ENCODE data around the gene DNAJC15. TPM values are rescaled to one million over a fixed set of nuclear protein-coding genes. Genes with fewer than 3 reads are reported as not detected.

DNAJC15 gene
- total and polyA plus RNA-seq, 2 donors, result 16.9 to 19.6 TPM

GRCh38 chr13:42992764-42993122 is 30.6 kb upstream of the DNAJC15 start:
- Histone ChIP-seq H3K27ac (ENCODE audit: low read depth) (no peak overlapping the region), H3K4me3 (ENCODE audit: low read depth, low read length) (peak overlapping the region; percentile 65), H3K36me3 (ENCODE audit: insufficient read depth) (no peaks in the 10 kb centered on the region), H3K4me1 (ENCODE audit: insufficient read depth) (peaks cover 3% of the 10 kb centered on the region)
- WGBS, result 71% methylated on average over 4 of the region's 4 CpGs
- DNase-seq (ENCODE audit: extremely low spot score), result no peak

- Histone ChIP-seq H3K4me3 (ENCODE audit: low read depth, low read length) (no peak overlapping the region), H3K27ac (ENCODE audit: low read depth) (no peak overlapping the region), H3K4me1 (ENCODE audit: insufficient read depth) (peaks cover 3% of the 10 kb centered on the region), H3K36me3 (ENCODE audit: insufficient read depth) (no peaks in the 10 kb centered on the region)
- DNase-seq (ENCODE audit: extremely low spot score), result no peak
- 96% methylated on average over 1 of the region's 1 CpG for WGBS
These were observed 28.5 kb upstream of the DNAJC15 start for GRCh38 chr13:42994878-42995277.

DNA sequence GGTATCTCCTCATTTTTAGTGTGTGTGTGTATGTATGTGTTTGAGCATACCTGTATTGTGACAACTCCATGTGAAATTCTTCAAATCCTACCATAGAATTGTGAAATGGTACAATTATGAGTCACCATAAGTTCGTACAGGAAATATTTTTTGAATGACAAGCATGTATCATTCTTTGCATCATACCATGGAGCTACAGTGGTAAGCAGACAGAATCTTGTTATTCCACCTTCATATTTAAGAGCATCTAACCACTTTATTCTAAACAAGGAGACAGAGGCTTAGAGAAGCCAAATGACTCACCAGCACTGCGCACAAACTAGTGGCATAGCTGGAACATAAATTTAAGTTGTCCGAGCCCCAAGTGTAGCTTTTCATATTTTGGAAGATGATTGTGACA is 26.8 kb upstream of the DNAJC15 start:
- 80% methylated on average over 3 of the region's 3 CpGs for WGBS
- H3K27ac ChIP-seq (ENCODE audit: low read depth), result no peak overlapping the region

GRCh38 chr13:42997381-42997780 is 26.0 kb upstream of the DNAJC15 start:
- WGBS, result 90% methylated on average over 2 of the region's 2 CpGs
- no peak for DNase-seq (ENCODE audit: extremely low spot score)
- Histone ChIP-seq H3K36me3 (ENCODE audit: insufficient read depth) (no peaks in the 10 kb centered on the region), H3K4me3 (ENCODE audit: low read depth, low read length) (no peak overlapping the region), H3K27ac (ENCODE audit: low read depth) (no peak overlapping the region), H3K4me1 (ENCODE audit: insufficient read depth) (no peaks in the 10 kb centered on the region)

More for the DNA sequence above, 26.8 kb upstream of the DNAJC15 start:
- no peak for DNase-seq (ENCODE audit: extremely low spot score)
- Histone ChIP-seq H3K4me1 (ENCODE audit: insufficient read depth) (no peaks in the 10 kb centered on the region), H3K4me3 (ENCODE audit: low read depth, low read length) (no peak overlapping the region), H3K36me3 (ENCODE audit: insufficient read depth) (no peaks in the 10 kb centered on the region)

- no peak for DNase-seq (ENCODE audit: extremely low spot score)
- H3K27ac ChIP-seq (ENCODE audit: low read depth), result no peak overlapping the region
- no peaks in the 10 kb centered on the region for H3K36me3 ChIP-seq (ENCODE audit: insufficient read depth)
- WGBS, result 79% methylated on average over 2 of the region's 2 CpGs
- H3K4me3 ChIP-seq (ENCODE audit: low read depth, low read length), result no peak overlapping the region
- no peaks in the 10 kb centered on the region for H3K4me1 ChIP-seq (ENCODE audit: insufficient read depth)
These were observed 23.9 kb upstream of the DNAJC15 start for GRCh38 chr13:42999491-42999890.

GRCh38 chr13:43000676-43001075 is 22.7 kb upstream of the DNAJC15 start:
- no peak overlapping the region for H3K4me3 ChIP-seq (ENCODE audit: low read depth, low read length)
- H3K27ac ChIP-seq (ENCODE audit: low read depth), result no peak overlapping the region
- H3K36me3 ChIP-seq (ENCODE audit: insufficient read depth), result no peaks in the 10 kb centered on the region
- no peaks in the 10 kb centered on the region for H3K4me1 ChIP-seq (ENCODE audit: insufficient read depth)
- WGBS, result 72% methylated on average over 4 of the region's 4 CpGs
- no peak for DNase-seq (ENCODE audit: extremely low spot score)

DNA sequence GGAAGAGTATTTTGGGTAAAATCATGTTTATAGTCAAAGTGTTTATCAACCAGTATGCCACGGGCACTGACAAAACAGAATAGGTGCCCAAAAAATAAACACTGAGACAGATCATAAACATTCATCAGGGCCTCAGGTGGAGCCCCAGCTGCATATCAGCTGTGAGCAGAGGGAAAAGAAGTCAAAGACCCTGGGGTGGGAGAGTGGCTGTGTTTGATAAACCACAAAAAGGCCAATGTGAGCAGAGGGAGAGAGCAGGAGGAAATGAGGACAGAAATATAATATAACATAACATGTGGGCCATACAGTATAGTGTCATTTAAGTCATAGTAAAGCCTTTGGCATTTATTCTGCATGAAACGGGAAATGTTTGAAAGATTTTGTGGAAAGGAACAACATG is 21.4 kb upstream of the DNAJC15 start:
- H3K4me1 ChIP-seq (ENCODE audit: insufficient read depth), result no peaks in the 10 kb centered on the region
- no peak overlapping the region for H3K4me3 ChIP-seq (ENCODE audit: low read depth, low read length)
- 81% methylated on average over 2 of the region's 2 CpGs for WGBS
- no peak for DNase-seq (ENCODE audit: extremely low spot score)
- H3K27ac ChIP-seq (ENCODE audit: low read depth), result no peak overlapping the region
- no peaks in the 10 kb centered on the region for H3K36me3 ChIP-seq (ENCODE audit: insufficient read depth)

- Histone ChIP-seq H3K27ac (ENCODE audit: low read depth) (no peak overlapping the region), H3K4me1 (ENCODE audit: insufficient read depth) (no peaks in the 10 kb centered on the region), H3K4me3 (ENCODE audit: low read depth, low read length) (no peak overlapping the region), H3K36me3 (ENCODE audit: insufficient read depth) (no peaks in the 10 kb centered on the region)
- DNase-seq (ENCODE audit: extremely low spot score), result no peak
- 80% methylated on average over 2 of the region's 2 CpGs for WGBS
These were observed 20.4 kb upstream of the DNAJC15 start for GRCh38 chr13:43003010-43003409.

GRCh38 chr13:43003729-43004128 is 19.7 kb upstream of the DNAJC15 start:
- Histone ChIP-seq H3K27ac (ENCODE audit: low read depth) (no peak overlapping the region), H3K4me3 (ENCODE audit: low read depth, low read length) (no peak overlapping the region), H3K36me3 (ENCODE audit: insufficient read depth) (no peaks in the 10 kb centered on the region), H3K4me1 (ENCODE audit: insufficient read depth) (no peaks in the 10 kb centered on the region)
- DNase-seq (ENCODE audit: extremely low spot score), result no peak
- WGBS, result 94% methylated on average over 6 of the region's 6 CpGs

DNA sequence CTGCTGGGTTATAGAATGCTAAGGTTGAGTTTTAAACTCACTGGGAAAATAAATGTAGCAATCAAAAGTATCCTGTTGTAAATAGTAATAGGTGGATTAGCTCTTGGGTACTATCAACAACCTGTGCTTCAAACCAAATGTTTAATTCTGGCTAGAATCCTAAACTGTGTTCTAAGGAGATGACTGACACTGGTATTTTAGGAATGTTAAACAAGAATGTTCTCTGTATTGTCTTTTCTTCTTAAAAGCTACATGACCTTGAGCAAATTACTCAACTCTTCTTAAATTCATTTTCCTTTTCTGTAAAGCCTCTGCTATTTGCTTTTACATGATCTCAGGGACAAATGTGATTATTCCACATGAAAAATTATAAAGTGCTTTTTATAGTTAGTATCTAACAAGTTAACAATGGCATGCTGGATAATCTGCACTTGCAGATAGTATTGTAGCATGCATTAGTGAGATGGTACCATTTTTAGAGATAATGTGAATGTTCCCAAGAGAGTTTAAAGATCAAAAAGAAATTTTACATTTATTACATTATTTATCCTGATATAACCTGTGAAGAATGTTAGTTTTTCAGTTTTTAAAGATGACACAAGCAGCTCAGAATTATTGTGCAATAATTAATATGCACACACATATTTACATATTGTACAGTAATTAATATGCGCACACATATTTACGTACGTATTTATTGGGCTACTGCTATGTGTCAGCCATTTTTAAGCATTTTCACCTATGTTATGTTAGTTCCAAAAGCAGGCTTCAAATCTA is 17.7 kb upstream of the DNAJC15 start:
- Histone ChIP-seq H3K36me3 (ENCODE audit: insufficient read depth) (no peaks in the 10 kb centered on the region), H3K4me1 (ENCODE audit: insufficient read depth) (no peaks in the 10 kb centered on the region), H3K4me3 (ENCODE audit: low read depth, low read length) (no peak overlapping the region), H3K27ac (ENCODE audit: low read depth) (no peak overlapping the region)
- DNase-seq (ENCODE audit: extremely low spot score), result no peak
- 94% methylated on average over 3 of the region's 3 CpGs for WGBS

DNA sequence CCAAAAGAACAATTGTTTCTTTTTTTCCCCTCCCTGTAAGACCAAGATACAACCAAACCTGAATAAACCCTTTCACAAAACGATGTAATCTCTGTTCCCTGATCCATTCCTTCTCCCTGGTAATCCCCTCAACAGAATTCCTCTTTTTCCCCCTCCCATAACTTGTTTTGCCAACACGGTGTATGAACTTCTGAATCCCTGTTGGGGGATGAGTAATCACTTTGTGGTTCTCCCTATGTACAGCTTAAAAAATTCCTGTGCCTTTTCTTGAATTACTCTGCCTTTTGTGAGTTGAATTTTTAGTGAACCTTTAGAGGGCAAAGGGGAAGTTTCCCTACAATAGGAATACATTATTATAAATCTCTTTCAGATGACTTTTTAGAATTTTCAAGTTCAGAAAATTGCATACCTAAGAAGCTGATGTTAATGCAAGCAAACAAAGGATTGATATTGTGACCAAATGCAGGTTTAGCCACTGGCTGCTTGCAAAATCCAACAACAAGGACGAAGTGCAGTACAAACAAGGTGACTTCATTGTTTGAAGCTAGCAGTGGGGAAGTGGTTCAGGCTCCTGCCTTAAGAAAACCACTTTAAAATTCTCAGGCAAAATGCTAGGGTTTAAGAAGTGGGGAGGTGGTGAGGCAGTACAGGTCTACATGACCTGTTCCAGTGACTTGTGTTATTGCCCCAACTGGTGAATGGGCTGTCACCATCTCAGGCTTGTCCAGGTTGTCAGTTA is 16.3 kb upstream of the DNAJC15 start:
- WGBS, result 47% methylated on average over 3 of the region's 3 CpGs
- Histone ChIP-seq H3K36me3 (ENCODE audit: insufficient read depth) (no peaks in the 10 kb centered on the region), H3K27ac (ENCODE audit: low read depth) (no peak overlapping the region), H3K4me3 (ENCODE audit: low read depth, low read length) (no peak overlapping the region), H3K4me1 (ENCODE audit: insufficient read depth) (no peaks in the 10 kb centered on the region)
- DNase-seq (ENCODE audit: extremely low spot score), result no peak

DNA sequence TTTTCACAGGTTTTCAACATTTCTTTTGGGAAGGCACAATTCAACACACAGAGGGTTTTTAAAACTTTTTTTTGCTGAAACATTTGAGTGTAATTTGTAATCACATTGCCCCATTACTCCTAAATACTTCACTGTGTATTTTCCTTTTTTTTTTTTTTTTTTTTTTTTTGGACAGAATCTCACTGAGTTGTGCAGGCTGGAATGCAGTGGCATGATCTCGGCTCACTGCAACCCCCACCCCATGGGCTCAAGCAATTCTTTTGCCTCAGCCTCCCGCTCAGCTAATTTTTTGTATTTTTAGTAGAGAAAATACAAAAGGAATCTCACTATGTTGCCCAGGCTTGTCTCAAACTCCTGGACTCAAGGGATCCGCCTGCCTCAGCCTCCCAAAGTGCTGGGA is 14.8 kb upstream of the DNAJC15 start:
- WGBS, result 81% methylated on average over 3 of the region's 3 CpGs
- H3K36me3 ChIP-seq (ENCODE audit: insufficient read depth), result no peaks in the 10 kb centered on the region
- DNase-seq (ENCODE audit: extremely low spot score), result no peak
- H3K4me3 ChIP-seq (ENCODE audit: low read depth, low read length), result no peak overlapping the region
- H3K27ac ChIP-seq (ENCODE audit: low read depth), result no peak overlapping the region
- no peaks in the 10 kb centered on the region for H3K4me1 ChIP-seq (ENCODE audit: insufficient read depth)

DNA sequence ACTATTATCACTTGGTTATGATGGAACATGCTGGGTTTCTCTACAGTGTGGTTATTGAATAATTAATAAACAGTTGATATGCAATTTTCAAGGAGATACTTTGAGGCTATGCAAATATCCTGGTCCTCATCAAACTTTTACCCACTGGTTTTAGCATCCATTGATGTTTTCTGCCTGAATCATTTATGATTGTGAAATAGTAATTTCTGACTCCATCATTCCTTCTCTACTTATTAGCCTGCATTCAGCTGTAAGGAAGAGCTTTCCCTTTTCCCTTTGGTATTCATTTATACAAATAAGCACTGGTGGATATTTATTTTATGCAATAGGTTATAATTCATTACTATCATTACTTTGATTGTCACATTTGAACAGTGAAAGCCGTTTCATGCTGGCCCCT is 13.9 kb upstream of the DNAJC15 start:
- 87% methylated on average over 1 of the region's 1 CpG for WGBS
- no peaks in the 10 kb centered on the region for H3K36me3 ChIP-seq (ENCODE audit: insufficient read depth)
- no peak overlapping the region for H3K4me3 ChIP-seq (ENCODE audit: low read depth, low read length)
- no peak for DNase-seq (ENCODE audit: extremely low spot score)
- H3K27ac ChIP-seq (ENCODE audit: low read depth), result no peak overlapping the region
- H3K4me1 ChIP-seq (ENCODE audit: insufficient read depth), result no peaks in the 10 kb centered on the region

GRCh38 chr13:43014162-43014561 is 9.2 kb upstream of the DNAJC15 start:
- Histone ChIP-seq H3K4me3 (ENCODE audit: low read depth, low read length) (no peak overlapping the region), H3K4me1 (ENCODE audit: insufficient read depth) (no peaks in the 10 kb centered on the region), H3K36me3 (ENCODE audit: insufficient read depth) (no peaks in the 10 kb centered on the region), H3K27ac (ENCODE audit: low read depth) (no peak overlapping the region)
- DNase-seq (ENCODE audit: extremely low spot score), result no peak
- 71% methylated on average over 3 of the region's 3 CpGs for WGBS

All from urinary bladder (tissue), 4 donors.